ENCODE measurements around the gene SLC25A30.

- TF ChIP-seq POLR2AphosphoS5 (IDR thresholded peaks at IDR 0.05; ENCODE audit: borderline replicate concordance, low read depth, low read length) (no peak), EZH2 (IDR thresholded peaks at IDR 0.05) (no peak), FOXP2 (optimal IDR thresholded peaks at IDR 0.05; ENCODE audit: control extremely low read depth, extremely low read length, insufficient read depth) (no peak)
Measured at GRCh38 chr13:45439781-45440462, 21.7 kb upstream of the SLC25A30 start.
